GM18870 (cell line): ENCODE data around the gene NOX3.
"Not testable (repeated sequence)": the region's sequence is repeated elsewhere in the genome, so short reads cannot be mapped to it uniquely, and the experiment has no call there.

ENCODE experiments used
- ATAC-seq: cut with Tn5 transposase; IDR thresholded peaks from one replicate; pipeline ENCODE4 v1.9.1; 2021; ENCODE audit warnings: moderate library complexity; ENCODE audit not compliant: unreplicated experiment

NOX3 gene

GRCh38 chr6:155373276-155373675 lies 82.4 kb downstream of the NOX3 start:
- ATAC-seq = no peak

GRCh38 chr6:155372256-155372655 lies 83.4 kb downstream of the NOX3 start:
- ATAC-seq = no peak

GRCh38 chr6:155371230-155371629 lies 84.4 kb downstream of the NOX3 start:
- no peak for ATAC-seq

GRCh38 chr6:155366325-155366724 lies 89.3 kb downstream of the NOX3 start:
- no peak for ATAC-seq

GRCh38 chr6:155364844-155365437 lies 90.7 kb downstream of the NOX3 start:
- ATAC-seq = no peak

DNA sequence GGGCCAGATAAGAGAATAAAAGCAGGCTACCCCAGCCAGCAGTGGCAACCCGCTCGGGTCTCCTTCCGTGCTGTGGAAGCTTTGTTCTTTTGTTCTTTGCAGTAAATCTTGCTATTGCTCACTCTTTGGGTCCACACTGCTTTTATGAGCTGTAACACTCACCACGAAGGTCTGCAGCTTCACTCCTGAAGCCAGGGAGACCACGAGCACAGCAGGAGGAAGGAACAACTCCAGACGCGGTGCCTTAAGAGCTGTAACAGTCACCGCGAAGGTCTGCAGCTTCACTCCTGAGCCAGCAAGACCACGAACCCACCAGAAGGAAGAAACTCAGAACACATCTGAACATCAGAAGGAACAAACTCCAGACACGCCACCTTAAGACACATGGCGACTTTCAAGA lies 91.6 kb downstream of the NOX3 start:
- ATAC-seq = not testable (repeated sequence)

DNA sequence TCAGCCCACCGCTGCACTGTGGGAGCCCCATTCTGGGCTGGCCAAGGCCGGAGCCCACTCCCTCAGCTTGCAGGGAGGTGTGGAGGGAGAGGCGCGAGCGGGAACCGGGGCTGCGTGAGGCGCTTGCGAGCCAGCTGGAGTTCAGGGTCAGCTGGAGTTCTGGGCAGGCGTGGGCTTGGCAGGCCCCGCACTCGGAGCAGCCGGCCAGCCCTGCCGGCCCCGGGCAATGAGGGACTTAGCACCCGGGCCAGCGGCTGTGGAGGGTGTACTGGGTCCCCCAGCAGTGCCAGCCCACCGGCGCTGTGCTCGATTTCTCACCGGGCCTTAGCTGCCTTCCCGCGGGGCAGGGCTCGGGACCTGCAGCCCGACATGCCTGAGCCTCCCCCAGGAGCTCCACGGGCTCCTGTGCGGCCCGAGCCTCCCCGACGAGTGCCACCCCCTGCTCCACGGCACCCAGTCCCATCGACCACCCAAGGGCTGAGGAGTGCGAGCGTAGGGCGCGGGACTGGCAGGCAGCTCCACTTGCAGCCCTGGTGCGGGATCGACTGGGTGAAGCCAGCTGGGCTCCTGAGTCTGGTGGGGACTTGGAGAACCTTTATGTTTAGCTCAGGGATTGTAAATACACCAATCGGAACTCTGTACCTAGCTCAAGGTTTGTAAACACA lies 92.5 kb downstream of the NOX3 start:
- not testable (repeated sequence) for ATAC-seq

- no peak for ATAC-seq
Measured at GRCh38 chr6:155354167-155354566, 101.5 kb downstream of the NOX3 start.

GRCh38 chr6:155352811-155353210 lies 102.8 kb downstream of the NOX3 start:
- no peak for ATAC-seq

- no peak for ATAC-seq
Measured at GRCh38 chr6:155352130-155352420, 103.6 kb downstream of the NOX3 start.

DNA sequence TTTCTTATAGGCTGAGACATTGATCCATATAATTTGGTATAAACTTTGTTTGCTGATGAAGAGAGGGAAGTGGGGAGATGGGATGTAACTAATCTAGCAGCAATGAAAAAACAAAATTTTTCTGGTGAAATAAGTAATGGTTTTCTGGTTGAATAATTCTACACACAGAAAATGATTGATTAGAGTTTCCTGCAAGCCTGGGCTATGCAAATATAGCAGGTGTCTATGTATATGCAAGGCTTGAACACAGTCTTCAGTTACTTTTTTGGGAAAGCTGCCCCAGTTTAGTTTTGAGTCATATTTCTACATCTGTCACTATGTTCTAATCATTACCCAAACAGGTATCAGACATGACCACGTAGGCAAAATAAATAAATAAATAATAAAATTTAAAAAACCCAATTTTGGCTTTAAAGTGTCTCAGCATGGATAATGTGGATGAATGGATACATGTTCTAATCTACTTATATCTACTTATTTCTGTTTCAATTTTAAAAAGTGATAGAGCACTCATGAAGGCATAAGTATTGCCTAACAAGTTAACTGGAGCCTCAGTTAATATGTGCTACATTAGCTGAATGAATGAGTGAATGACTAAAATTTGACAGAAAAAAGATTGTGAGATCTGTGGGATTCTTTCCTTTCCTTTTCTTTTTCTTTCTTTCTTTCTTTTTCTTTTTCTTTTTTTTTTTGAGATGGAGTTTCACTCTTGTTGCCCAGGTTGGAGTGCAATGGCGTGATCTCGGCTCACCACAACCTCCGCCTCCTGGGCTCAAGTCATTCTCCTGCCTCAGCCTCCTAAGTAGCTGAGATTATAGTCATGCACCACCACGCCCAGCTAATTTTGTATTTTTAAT lies 104.1 kb downstream of the NOX3 start:
- peak; percentile 96 for ATAC-seq

- ATAC-seq = no peak
Measured at GRCh38 chr6:155349956-155350355, 105.7 kb downstream of the NOX3 start.

DNA sequence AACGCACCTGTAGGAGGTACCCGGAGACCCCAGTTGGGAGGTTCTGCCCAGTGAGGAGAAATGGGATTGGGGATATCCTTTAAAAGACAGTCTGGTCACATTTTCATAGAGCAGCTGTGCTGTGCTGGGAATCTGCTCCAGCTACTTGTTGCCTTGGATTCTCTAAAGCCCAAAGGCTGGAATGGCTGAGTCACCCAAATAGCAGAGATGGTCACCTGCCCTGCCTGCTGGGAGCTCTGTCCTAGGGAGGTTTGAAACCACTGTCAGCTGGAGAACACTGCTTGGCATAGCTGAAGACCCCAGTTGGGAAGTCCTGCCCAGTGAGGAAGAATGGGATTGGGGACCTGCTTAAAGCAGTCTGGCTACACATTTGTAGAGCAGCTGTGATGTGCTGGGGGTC lies 106.5 kb downstream of the NOX3 start:
- ATAC-seq = no peak

DNA sequence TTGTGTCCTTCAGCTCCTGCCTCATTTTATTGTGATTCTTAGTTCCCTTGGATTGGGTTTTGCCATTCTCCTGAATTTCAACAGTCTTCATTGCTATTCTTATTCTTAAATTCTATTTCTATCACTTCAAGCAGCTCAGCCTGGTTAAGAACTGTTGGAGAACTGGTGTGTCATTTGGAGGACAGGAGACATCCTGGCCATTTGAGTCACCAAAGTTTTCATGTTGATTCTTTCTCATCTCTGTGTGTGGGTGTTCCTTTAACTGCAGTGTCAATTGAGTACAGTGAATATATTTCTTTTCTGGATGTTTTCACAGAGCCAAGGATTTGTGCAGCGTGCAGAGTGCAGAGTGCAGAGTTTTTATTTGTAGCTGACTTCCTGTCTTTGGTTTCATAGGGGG lies 107.8 kb downstream of the NOX3 start:
- no peak for ATAC-seq

DNA sequence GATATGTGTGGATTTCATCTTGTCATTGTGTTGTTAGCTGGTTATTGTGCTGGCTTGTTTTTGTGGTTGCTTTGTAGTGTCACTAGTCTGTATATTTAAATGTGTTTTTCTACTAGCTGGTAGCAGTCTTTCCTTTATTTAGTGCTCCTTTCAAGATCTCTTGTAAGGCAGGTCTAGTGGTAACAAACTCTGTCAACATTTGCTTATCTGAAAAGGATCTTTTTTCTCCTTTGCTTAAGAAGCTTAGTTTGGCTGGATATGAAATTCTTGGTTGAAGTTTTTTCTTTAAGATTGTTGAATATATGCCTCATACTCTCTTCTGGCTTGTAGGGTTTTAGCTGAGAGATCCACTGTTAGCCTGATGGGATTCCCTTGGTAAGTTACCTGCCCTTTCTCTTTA lies 108.7 kb downstream of the NOX3 start:
- no peak for ATAC-seq
